Activated T-cell treated with anti-CD3 and anti-CD28 coated beads, Interleukin-2, amount 50 U/mL, for 72 hours (primary cell): Measurements from ENCODE around the gene CACNA1C. TPM values are rescaled to one million over a fixed set of nuclear protein-coding genes. Genes with fewer than 3 reads are reported as not detected.
"Not testable (repeated sequence)": the region's sequence is repeated elsewhere in the genome, so short reads cannot be mapped to it uniquely, and the experiment has no call there.

Experiments
- ATAC-seq, 2 donors: fragments of 150-1000 bp; cut with Tn5 transposase; replicated peaks in 1 of 2; 2 replicates each; pipeline ENCODE4 v1.10.0; 2021; ENCODE audit warnings: moderate library complexity in 2 of 2, mild to moderate bottlenecking in 1 of 2
- DNase-seq, 2 donors: peaks; one replicate each; pipeline ENCODE4 v3.0.0; 2021 to 2022; ENCODE audit warnings: mixed read lengths in 1 of 2
- H3K27ac Mint-ChIP-seq: one replicate; pipeline ENCODE4 v1.8.0; 2022; ENCODE audit warnings: mild to moderate bottlenecking, moderate library complexity, mixed read lengths
- H3K27me3 Mint-ChIP-seq: one replicate; pipeline ENCODE4 v1.8.0; 2022; ENCODE audit warnings: low read depth, mixed read lengths
- H3K36me3 Mint-ChIP-seq, 2 donors: one replicate each; pipeline ENCODE4 v1.8.0; 2022; ENCODE audit warnings: mixed read lengths in 2 of 2, mild to moderate bottlenecking in 1 of 2; ENCODE audit not compliant: insufficient read depth in 2 of 2
- H3K4me1 Mint-ChIP-seq: one replicate; pipeline ENCODE4 v1.8.0; 2022; ENCODE audit warnings: low read depth, mixed read lengths
- H3K4me3 Mint-ChIP-seq, 2 donors: one replicate each; pipeline ENCODE4 v1.8.0; 2022; ENCODE audit warnings: mild to moderate bottlenecking in 2 of 2, mixed read lengths in 2 of 2, moderate library complexity in 2 of 2
- H3K9me3 Mint-ChIP-seq, 2 donors: one replicate each; pipeline ENCODE4 v1.8.0; 2022; ENCODE audit warnings: mixed read lengths in 2 of 2
- total RNA-seq, 2 donors: library from RNA; stranded (reverse); gene quantifications; one replicate each; pipeline ENCODE4 v1.2.3, GENCODE V29; 2022

Gene CACNA1C
- total RNA-seq, 2 donors from 2014 or later = 0.14 to 0.21 TPM

DNA sequence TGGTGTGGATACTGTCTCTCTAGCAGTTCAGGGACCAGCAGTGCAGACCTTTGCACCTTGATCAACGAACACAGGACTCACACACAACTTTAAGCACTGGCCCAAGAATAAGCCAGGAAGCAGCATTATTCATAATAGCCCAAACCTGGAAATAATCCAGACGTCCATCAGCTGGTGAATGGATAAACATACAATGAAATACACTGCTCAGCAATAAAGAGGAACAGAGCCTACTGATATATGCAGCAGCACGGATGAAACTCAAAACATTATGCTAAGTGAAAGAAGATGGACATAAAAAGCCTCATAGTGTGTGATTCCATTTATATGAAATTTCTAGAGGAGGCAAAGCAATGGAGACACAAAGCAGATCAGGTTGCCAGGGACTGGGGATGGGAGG, 438.0 kb downstream of the CACNA1C start:
- Mint-ChIP-seq H3K4me1 (no peaks in the 10 kb centered on the region), H3K9me3 (no peaks in the 10 kb centered on the region), H3K27ac (no peak overlapping the region), H3K27me3 (peaks cover 21% of the 10 kb centered on the region), H3K36me3 (no peaks in the 10 kb centered on the region), H3K4me3 (no peak overlapping the region)
- DNase-seq = no peak
- ATAC-seq = no peak

DNA sequence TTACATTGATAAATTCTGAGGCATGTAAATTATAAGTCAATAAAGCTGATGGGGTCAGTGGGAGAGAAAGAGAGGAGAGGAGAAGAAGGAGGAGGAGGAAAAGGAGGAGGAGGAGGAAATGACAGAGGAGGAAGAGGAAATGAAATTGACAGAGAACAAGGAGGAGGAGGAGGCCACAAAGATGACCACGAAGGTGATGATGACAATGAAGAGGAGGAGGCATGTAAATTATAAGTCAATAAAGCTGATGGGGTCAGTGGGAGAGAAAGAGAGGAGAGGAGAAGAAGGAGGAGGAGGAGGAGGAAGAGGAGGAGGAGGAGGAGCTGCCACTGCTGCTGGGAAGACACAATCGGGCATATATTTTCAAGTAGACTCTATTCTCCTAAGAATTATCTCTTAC, 438.6 kb downstream of the CACNA1C start:
- not testable (repeated sequence) for H3K27ac Mint-ChIP-seq, H3K9me3 Mint-ChIP-seq, H3K36me3 Mint-ChIP-seq, H3K4me1 Mint-ChIP-seq, H3K4me3 Mint-ChIP-seq, ATAC-seq, DNase-seq
- H3K27me3 Mint-ChIP-seq = peaks cover 25% of the 10 kb centered on the region

DNA sequence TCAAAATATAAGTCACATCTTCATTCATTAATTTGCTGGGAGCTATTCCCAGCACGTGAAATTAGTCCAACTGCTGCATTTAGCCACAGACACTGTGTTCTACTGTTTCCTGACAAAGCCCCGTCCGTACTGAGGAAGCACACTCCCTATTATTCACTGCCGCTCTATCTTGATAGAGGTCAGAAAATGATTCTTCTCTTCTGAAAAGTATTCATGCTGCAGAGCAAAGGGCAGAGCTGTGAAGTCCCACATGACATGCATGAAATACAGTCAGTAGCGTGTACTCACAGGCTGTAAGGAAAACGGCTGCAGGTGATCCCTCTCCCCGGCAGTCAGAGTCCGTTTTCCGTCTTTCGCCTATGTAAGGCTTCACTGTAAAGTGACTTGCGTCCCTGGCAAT, 439.4 kb downstream of the CACNA1C start:
- Mint-ChIP-seq H3K9me3 (no peaks in the 10 kb centered on the region), H3K36me3 (no peaks in the 10 kb centered on the region), H3K27me3 (peaks cover 25% of the 10 kb centered on the region), H3K4me1 (no peaks in the 10 kb centered on the region), H3K27ac (no peak overlapping the region), H3K4me3 (no peak overlapping the region)
- ATAC-seq (no peak), DNase-seq (no peak)

DNA sequence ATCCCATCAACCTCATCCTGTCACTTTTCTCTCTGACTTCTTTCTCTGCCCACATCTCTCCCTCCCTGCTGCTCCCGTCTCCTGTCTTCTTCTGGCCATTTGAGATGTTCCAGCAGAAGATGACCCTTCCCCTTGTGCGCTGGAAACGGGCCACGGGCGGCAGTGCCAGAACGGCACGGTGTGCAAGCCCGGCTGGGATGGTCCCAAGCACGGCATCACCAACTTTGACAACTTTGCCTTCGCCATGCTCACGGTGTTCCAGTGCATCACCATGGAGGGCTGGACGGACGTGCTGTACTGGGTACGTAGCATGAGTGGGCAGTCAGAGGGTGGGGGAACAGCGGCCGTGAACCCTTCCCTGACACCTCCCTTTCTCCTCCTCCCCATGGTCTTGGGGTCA, 440.3 kb downstream of the CACNA1C start:
- H3K27ac Mint-ChIP-seq = no peak overlapping the region
- peaks cover 25% of the 10 kb centered on the region for H3K27me3 Mint-ChIP-seq
- H3K4me1 Mint-ChIP-seq = no peaks in the 10 kb centered on the region
- H3K9me3 Mint-ChIP-seq = no peaks in the 10 kb centered on the region
- no peak for ATAC-seq
- DNase-seq = no peak
- H3K4me3 Mint-ChIP-seq = no peak overlapping the region
- no peaks in the 10 kb centered on the region for H3K36me3 Mint-ChIP-seq

DNA sequence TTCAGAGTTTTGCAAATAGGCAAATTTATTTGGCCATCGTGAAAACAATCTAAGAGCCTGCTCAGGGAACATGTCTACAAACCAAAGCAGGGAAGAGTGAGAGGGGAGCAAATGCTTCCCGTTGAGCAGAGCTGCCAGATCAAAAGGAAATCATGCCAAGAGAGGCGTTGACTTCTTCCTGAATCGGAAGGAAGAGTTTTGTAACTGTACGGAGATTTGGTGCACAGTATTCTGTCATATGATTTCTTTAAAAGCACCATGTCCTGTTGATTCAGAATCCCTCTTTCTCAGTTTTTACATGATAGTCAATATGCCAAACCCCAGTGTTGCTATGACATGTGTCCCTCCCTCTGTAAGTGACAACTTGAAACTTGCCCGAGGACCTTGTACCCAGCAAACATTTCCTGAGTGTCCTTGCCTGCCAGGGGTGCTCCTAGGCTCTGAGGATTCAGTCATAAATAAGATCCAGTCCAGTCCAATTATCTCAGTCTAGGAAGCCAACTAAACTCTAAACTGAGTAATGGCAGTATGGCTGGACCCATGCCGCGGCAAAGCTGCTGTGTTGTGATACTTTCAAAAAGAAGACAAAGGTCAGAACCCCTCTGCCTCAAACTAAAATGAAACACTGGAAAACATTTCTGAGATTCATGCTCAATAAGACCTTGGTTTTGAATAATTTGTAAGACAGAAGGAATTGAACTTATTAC, 441.9 kb downstream of the CACNA1C start:
- H3K9me3 Mint-ChIP-seq = no peaks in the 10 kb centered on the region
- peaks cover 25% of the 10 kb centered on the region for H3K27me3 Mint-ChIP-seq
- H3K4me3 Mint-ChIP-seq = no peak overlapping the region
- H3K4me1 Mint-ChIP-seq = no peaks in the 10 kb centered on the region
- no peak overlapping the region for H3K27ac Mint-ChIP-seq
- ATAC-seq = no peak
- no peaks in the 10 kb centered on the region for H3K36me3 Mint-ChIP-seq
- DNase-seq = no peak

DNA sequence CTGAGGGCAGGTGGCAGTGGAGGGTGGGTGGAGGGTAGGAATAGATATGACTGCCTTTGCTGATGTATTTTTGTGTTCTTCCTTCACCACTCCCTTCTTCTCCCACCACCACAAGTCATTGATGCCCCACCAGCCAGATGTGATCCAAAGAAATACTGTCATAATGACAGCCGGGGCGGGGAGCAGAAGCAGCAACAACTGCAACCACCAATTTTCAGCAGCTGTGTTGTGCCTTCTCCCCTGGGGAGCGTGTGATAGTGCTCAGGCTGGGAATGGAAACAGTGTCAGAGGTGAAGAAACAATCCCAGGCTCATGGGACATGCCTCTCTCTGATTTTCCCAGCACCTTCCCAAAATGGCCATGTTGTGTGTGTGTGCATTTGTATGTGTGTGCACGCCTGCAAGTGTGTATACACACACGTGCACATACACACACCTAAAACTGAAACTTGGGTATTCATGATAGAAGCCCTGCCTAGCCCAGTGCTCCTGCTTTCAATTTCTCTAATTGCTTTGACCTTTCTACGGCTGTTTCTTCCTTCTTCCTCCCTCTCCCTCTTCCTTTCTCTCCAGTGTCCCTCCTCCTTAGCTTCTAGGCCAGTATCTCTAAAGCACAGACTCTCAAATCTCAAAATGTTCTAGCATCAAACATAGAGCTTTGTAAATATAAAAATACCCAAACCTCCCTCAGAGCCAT, 442.8 kb downstream of the CACNA1C start:
- ATAC-seq (no peak), DNase-seq (no peak)
- H3K27me3 Mint-ChIP-seq = peaks cover 31% of the 10 kb centered on the region
- H3K27ac Mint-ChIP-seq = no peak overlapping the region
- H3K4me3 Mint-ChIP-seq = no peak overlapping the region
- H3K4me1 Mint-ChIP-seq = no peaks in the 10 kb centered on the region
- no peaks in the 10 kb centered on the region for H3K9me3 Mint-ChIP-seq
- no peaks in the 10 kb centered on the region for H3K36me3 Mint-ChIP-seq

DNA sequence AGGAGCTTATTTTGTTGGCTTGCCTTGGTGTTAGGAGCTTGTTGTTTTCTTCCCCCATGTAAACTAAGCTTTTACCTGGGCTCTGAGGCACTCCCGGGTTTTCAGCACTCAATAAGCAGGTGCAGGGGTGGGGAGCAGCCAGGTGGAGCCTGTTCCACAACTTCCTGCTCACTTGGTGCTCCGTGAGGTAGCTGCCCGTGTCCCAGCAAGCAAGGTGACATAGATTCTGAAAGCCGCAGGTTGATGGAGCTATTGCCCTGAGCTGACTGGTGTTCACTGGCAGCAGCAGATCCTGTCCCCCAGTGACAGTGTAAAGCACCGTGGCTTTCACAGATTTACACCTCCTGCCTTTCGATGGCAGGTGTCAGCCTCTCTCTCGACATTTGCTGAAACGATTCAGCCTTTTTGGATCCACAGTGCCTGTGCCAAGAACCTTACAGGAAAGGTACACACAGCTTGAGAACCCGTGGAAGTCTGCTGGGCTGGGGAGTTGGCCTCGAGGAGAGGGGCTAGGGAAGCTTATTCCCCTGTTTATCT, 446.2 kb downstream of the CACNA1C start:
- Mint-ChIP-seq H3K4me1 (peaks cover 7% of the 10 kb centered on the region), H3K27me3 (peaks cover 50% of the 10 kb centered on the region), H3K4me3 (no peak overlapping the region), H3K36me3 (no peaks in the 10 kb centered on the region), H3K9me3 (no peaks in the 10 kb centered on the region), H3K27ac (no peak overlapping the region)
- DNase-seq (no peak), ATAC-seq (no peak)

DNA sequence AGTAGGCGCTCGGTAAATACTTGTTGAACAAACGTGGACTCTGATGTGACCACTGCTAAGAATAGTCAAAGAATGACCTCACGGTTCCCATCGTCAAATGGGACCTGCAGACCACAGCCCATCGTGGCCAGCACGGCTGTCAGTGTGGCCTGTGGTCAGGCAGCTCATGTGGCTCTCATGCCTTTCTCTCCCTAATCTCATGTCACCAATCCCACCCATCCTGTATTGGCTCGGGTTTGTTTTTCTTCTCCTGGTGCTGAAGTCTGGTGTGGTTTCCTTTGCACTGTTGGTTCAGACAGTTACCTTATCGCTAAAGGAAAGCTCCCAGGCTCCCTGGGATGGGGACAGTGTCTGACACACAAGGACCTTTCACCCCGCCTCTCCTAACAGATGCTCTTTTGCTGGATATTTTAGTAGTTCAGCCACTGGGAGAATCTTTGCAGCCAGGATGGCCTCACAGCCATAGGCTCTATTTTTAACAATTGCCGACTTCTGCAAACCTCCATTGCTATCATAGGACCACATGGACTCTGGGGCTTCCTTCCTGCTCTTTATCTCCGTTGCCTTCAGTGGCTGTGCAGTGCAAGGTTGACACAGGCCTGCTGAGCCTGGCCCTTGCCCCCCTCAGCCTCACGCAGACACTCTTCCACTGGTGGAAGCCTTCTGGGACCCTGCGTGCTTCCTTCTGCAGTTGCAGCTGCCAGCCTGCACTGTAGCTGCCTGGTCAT, 448.8 kb downstream of the CACNA1C start:
- DNase-seq (no peak), ATAC-seq (no peak)
- H3K4me3 Mint-ChIP-seq = no peak overlapping the region
- H3K27ac Mint-ChIP-seq = no peak overlapping the region
- H3K36me3 Mint-ChIP-seq = no peaks in the 10 kb centered on the region
- peaks cover 7% of the 10 kb centered on the region for H3K4me1 Mint-ChIP-seq
- no peaks in the 10 kb centered on the region for H3K9me3 Mint-ChIP-seq
- H3K27me3 Mint-ChIP-seq = peaks cover 37% of the 10 kb centered on the region

DNA sequence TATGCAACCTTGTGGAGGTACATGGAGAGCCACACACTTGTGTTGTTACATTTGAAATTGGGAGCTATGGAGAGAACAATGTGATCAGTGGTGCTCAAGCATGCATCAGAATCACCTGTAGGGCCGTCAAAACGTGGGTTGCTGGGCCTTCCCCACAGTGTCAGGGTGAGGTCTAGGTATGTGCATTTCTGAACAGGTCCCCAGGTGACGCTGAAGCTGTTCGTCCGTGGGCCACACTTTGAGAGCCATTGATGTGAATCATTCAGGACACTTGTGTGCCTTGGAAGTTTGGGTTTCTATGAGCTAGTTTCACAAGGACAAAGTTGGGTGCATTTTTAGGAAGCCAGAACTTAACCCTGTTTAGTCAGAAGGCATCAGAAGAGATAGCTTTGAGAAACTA, 450.2 kb downstream of the CACNA1C start:
- DNase-seq (no peak), ATAC-seq (no peak)
- Mint-ChIP-seq H3K36me3 (no peaks in the 10 kb centered on the region), H3K9me3 (no peaks in the 10 kb centered on the region), H3K27ac (no peak overlapping the region), H3K27me3 (peaks cover 37% of the 10 kb centered on the region), H3K4me3 (no peak overlapping the region), H3K4me1 (peaks cover 7% of the 10 kb centered on the region)

DNA sequence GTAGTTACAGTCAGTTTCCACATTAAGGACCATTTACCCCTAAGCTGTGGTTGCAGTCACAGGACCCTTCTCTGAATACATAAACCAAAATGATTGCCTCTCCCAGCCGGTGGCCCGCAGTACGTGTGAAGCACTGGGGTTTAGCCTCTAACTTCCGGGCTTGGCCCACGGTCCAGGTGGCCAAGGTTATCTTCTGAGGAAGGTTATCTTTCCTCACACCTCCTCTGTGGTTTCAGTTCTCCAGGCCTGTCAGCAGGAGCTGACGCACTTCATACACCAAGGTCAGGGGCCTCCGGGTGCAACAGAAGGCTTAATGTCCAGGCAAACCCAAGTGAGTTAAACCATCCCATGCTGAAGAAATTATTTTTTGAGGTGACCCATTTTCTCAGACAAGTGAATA, 451.0 kb downstream of the CACNA1C start:
- Mint-ChIP-seq H3K9me3 (no peaks in the 10 kb centered on the region), H3K4me3 (no peak overlapping the region), H3K27me3 (peaks cover 37% of the 10 kb centered on the region), H3K27ac (no peak overlapping the region), H3K4me1 (peaks cover 7% of the 10 kb centered on the region), H3K36me3 (no peaks in the 10 kb centered on the region)
- no peak for ATAC-seq
- DNase-seq = no peak

DNA sequence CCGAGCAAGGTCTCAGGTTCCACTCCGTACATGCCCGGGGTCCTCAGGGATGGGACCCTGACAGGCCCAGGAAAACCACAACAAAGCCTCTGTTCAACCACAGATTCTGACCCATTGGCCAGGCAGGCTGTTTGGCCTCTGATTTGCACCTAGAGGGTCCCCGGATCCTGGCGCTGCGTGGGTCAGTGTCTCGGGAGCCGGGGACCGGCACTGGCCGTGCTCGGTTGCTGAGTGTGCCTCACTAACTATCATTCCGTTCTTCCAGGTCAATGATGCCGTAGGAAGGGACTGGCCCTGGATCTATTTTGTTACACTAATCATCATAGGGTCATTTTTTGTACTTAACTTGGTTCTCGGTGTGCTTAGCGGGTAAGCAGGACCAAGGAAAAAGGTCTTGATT, 451.8 kb downstream of the CACNA1C start:
- peaks cover 7% of the 10 kb centered on the region for H3K4me1 Mint-ChIP-seq
- no peak for DNase-seq

DNA sequence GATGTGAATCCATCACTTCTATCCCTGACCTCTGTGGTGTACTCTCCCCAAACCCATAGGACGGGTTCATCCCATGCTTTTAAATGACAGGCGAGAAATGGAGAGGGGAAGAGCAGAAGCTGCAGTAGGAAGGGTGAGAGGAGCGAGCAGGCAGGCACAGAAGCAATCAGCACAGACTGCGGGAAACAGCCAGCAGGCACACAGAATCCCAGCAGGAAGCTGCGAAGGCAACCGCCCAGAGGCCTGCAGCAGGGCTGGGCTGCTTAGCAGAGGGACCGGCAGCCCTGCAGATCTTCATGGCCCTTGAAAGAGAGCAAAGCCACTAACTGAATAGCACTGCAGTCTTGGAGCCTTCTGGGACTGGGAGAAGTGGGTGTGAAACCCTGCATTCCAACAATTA, 455.0 kb downstream of the CACNA1C start:
- H3K27ac Mint-ChIP-seq = no peak overlapping the region
- no peak overlapping the region for H3K4me3 Mint-ChIP-seq
- H3K36me3 Mint-ChIP-seq = no peaks in the 10 kb centered on the region
- H3K27me3 Mint-ChIP-seq = peaks cover 17% of the 10 kb centered on the region
- H3K9me3 Mint-ChIP-seq = no peaks in the 10 kb centered on the region
- ATAC-seq (no peak), DNase-seq (no peak)
- no peaks in the 10 kb centered on the region for H3K4me1 Mint-ChIP-seq

More for the DNA sequence above, 451.8 kb downstream of the CACNA1C start:
- Mint-ChIP-seq H3K36me3 (no peaks in the 10 kb centered on the region), H3K27me3 (peaks cover 37% of the 10 kb centered on the region), H3K4me3 (no peak overlapping the region), H3K27ac (no peak overlapping the region), H3K9me3 (no peaks in the 10 kb centered on the region)
- no peak for ATAC-seq

DNA sequence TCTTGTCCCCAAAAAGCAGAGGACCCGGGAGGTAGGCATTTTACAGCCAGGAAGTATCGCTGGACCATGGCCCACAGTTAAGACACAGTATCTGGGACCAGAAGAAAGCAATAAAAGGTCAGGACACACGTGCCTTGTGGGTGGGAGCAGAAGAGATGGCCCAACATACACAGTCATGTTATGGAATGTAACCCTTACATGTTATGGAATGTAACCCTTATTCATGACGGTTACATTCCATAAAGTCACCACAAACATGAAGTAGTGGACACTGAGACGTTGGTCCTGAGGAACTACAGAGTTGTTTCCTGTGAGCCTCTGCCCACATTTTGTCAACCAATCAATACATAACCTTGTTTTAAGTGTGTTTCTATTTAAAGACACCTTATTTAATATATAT, 456.4 kb downstream of the CACNA1C start:
- Mint-ChIP-seq H3K4me3 (no peak overlapping the region), H3K36me3 (no peaks in the 10 kb centered on the region), H3K27me3 (peaks cover 5% of the 10 kb centered on the region), H3K9me3 (no peaks in the 10 kb centered on the region), H3K4me1 (peaks cover 8% of the 10 kb centered on the region), H3K27ac (no peak overlapping the region)
- no peak for DNase-seq
- no peak for ATAC-seq
